ENCODE data around the gene BMP5. TPM values are rescaled to one million over a fixed set of nuclear protein-coding genes. Genes with fewer than 3 reads are reported as not detected.

BMP5 gene
- polyA plus RNA-seq, 1 donor from 2014 or later: 0.14 TPM

DNA sequence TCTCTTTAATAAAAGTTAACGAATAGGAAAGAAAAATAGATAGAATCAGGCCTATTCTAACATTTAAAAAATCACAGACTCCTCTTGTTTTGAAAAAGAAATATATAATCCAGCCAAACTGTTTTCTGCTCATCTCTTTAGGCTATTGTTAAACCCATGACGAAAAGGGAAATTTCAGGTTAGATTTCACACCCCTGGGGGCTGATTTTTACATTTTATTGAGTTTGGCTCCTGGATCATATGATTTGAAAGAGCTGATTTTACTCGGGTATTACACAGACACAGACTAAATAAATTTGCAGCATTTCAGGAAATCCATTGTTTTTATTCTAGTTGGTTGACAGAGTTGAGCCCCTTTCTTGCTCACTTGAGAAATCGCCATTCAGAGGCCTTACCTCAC, 160.6 kb downstream of the BMP5 start:
- no peak for TF ChIP-seq EZH2 (IDR thresholded peaks at IDR 0.05; ENCODE audit: borderline replicate concordance, insufficient read depth, low read length, poor library complexity, severe bottlenecking)
- TF ChIP-seq EP300 (conservative IDR thresholded peaks at IDR 0.05; ENCODE audit: poor library complexity, severe bottlenecking): no peak
- TF ChIP-seq, protein P1, sequence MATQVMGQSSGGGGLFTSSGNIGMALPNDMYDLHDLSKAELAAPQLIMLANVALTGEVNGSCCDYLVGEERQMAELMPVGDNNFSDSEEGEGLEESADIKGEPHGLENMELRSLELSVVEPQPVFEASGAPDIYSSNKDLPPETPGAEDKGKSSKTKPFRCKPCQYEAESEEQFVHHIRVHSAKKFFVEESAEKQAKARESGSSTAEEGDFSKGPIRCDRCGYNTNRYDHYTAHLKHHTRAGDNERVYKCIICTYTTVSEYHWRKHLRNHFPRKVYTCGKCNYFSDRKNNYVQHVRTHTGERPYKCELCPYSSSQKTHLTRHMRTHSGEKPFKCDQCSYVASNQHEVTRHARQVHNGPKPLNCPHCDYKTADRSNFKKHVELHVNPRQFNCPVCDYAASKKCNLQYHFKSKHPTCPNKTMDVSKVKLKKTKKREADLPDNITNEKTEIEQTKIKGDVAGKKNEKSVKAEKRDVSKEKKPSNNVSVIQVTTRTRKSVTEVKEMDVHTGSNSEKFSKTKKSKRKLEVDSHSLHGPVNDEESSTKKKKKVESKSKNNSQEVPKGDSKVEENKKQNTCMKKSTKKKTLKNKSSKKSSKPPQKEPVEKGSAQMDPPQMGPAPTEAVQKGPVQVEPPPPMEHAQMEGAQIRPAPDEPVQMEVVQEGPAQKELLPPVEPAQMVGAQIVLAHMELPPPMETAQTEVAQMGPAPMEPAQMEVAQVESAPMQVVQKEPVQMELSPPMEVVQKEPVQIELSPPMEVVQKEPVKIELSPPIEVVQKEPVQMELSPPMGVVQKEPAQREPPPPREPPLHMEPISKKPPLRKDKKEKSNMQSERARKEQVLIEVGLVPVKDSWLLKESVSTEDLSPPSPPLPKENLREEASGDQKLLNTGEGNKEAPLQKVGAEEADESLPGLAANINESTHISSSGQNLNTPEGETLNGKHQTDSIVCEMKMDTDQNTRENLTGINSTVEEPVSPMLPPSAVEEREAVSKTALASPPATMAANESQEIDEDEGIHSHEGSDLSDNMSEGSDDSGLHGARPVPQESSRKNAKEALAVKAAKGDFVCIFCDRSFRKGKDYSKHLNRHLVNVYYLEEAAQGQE (IDR thresholded peaks at IDR 0.05; ENCODE audit: borderline replicate concordance): no peak
- no peak for TF ChIP-seq TAF1 (IDR thresholded peaks at IDR 0.05; ENCODE audit: low read depth)
- no peak for TF ChIP-seq MXI1 (conservative IDR thresholded peaks at IDR 0.05; ENCODE audit: poor library complexity, severe bottlenecking)
- TF ChIP-seq SMC3 (conservative IDR thresholded peaks at IDR 0.05; ENCODE audit: poor library complexity): no peak
- TF ChIP-seq POLR2AphosphoS5 (IDR thresholded peaks at IDR 0.05): no peak
- no peak overlapping the region for H3K9ac ChIP-seq (ENCODE audit: low read length)
- no peak overlapping the region for H3K27ac ChIP-seq (ENCODE audit: low read length)
- no peaks in the 10 kb centered on the region for H3F3A ChIP-seq (ENCODE audit: insufficient read depth, low read length, poor library complexity, severe bottlenecking)
- no peaks in the 10 kb centered on the region for H4K20me1 ChIP-seq (ENCODE audit: insufficient read depth)
- no peaks in the 10 kb centered on the region for H3K36me3 ChIP-seq (ENCODE audit: insufficient read depth, low read length)
- no peak overlapping the region for H3K4me3 ChIP-seq (ENCODE audit: low read length)
- H2AFZ ChIP-seq (ENCODE audit: low read depth, low read length): no peak overlapping the region
- H3K9me2 ChIP-seq (ENCODE audit: insufficient read depth, low read length): no peaks in the 10 kb centered on the region
- no peaks in the 10 kb centered on the region for H3K9me3 ChIP-seq (ENCODE audit: low read length)
- no peaks in the 10 kb centered on the region for H3K27me3 ChIP-seq (ENCODE audit: insufficient read depth, low read depth, low read length)
- no peak overlapping the region for H3K4me2 ChIP-seq (ENCODE audit: low read length)
- H3K79me2 ChIP-seq (replicated peaks; ENCODE audit: insufficient read depth, low read length): no peaks in the 10 kb centered on the region

DNA sequence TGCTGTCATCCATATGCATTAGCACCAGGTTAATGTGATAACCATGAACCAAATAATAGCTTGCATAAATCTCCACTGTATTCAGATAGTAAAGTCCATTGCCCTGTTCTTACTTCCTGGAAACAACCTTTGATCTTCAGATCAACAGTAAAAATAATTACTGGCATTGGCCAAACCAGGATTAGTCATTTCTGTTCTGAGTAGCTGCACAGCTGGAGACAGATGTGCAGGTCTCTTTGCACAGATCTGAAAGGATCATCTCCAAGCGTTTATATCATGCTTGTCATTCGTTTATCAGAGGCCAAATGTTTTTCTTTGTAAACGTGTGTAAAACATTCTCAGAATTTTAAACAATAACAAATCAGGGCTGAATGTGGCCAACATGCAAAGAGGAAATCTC, 162.0 kb downstream of the BMP5 start:
- Histone ChIP-seq H3K36me3 (ENCODE audit: insufficient read depth, low read length) (no peaks in the 10 kb centered on the region), H3K9me3 (ENCODE audit: low read length) (no peaks in the 10 kb centered on the region), H2AFZ (ENCODE audit: low read depth, low read length) (no peak overlapping the region), H3K9me2 (ENCODE audit: insufficient read depth, low read length) (no peaks in the 10 kb centered on the region), H3K27me3 (ENCODE audit: insufficient read depth, low read depth, low read length) (no peaks in the 10 kb centered on the region), H3K27ac (ENCODE audit: low read length) (no peak overlapping the region), H3K79me2 (replicated peaks; ENCODE audit: insufficient read depth, low read length) (no peaks in the 10 kb centered on the region), H3K4me3 (ENCODE audit: low read length) (no peak overlapping the region), H3K4me2 (ENCODE audit: low read length) (no peak overlapping the region), H4K20me1 (ENCODE audit: insufficient read depth) (no peaks in the 10 kb centered on the region), H3F3A (ENCODE audit: insufficient read depth, low read length, poor library complexity, severe bottlenecking) (no peaks in the 10 kb centered on the region), H3K9ac (ENCODE audit: low read length) (no peak overlapping the region)
- TF ChIP-seq SMC3 (conservative IDR thresholded peaks at IDR 0.05; ENCODE audit: poor library complexity): no peak
- TF ChIP-seq, protein P2, sequence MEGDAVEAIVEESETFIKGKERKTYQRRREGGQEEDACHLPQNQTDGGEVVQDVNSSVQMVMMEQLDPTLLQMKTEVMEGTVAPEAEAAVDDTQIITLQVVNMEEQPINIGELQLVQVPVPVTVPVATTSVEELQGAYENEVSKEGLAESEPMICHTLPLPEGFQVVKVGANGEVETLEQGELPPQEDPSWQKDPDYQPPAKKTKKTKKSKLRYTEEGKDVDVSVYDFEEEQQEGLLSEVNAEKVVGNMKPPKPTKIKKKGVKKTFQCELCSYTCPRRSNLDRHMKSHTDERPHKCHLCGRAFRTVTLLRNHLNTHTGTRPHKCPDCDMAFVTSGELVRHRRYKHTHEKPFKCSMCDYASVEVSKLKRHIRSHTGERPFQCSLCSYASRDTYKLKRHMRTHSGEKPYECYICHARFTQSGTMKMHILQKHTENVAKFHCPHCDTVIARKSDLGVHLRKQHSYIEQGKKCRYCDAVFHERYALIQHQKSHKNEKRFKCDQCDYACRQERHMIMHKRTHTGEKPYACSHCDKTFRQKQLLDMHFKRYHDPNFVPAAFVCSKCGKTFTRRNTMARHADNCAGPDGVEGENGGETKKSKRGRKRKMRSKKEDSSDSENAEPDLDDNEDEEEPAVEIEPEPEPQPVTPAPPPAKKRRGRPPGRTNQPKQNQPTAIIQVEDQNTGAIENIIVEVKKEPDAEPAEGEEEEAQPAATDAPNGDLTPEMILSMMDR (IDR thresholded peaks at IDR 0.05; ENCODE audit: poor library complexity, severe bottlenecking): no peak
- no peak for TF ChIP-seq EZH2 (IDR thresholded peaks at IDR 0.05; ENCODE audit: borderline replicate concordance, insufficient read depth, low read length, poor library complexity, severe bottlenecking)
- no peak for TF ChIP-seq EP300 (conservative IDR thresholded peaks at IDR 0.05; ENCODE audit: poor library complexity, severe bottlenecking)
- TF ChIP-seq TAF1 (IDR thresholded peaks at IDR 0.05; ENCODE audit: low read depth): no peak
- TF ChIP-seq POLR2AphosphoS5 (IDR thresholded peaks at IDR 0.05): no peak
- no peak for TF ChIP-seq MXI1 (conservative IDR thresholded peaks at IDR 0.05; ENCODE audit: poor library complexity, severe bottlenecking)
- TF ChIP-seq, protein P1 (IDR thresholded peaks at IDR 0.05; ENCODE audit: borderline replicate concordance): no peak
- TF ChIP-seq RAD21 (conservative IDR thresholded peaks at IDR 0.05): no peak
